Neural cell (in vitro differentiated cells): ENCODE results near the gene ABHD2. TPM values are rescaled to one million over a fixed set of nuclear protein-coding genes. Genes with fewer than 3 reads are reported as not detected.

Source experiments
- H2AFZ ChIP-seq: fragments of 200-600, 300-800 bp; sonication (generic), shearing (Covaris generic); 2 replicates; pipeline ENCODE4 v1.6.0; 2014; ENCODE audit warnings: low read depth, mild to moderate bottlenecking, antibody characterized with exemption, low read length, moderate library complexity
- H3F3A ChIP-seq: fragments of 200-600 bp; shearing (Covaris generic); 2 replicates; pipeline ENCODE4 v1.6.1; 2016; ENCODE audit warnings: mild to moderate bottlenecking, moderate library complexity, mixed read lengths, antibody characterized with exemption, low read length; ENCODE audit not compliant: insufficient read depth, poor library complexity, severe bottlenecking
- H3K27ac ChIP-seq: fragments of 200-600, 300-800 bp; sonication (generic), shearing (Covaris generic); 2 replicates; pipeline ENCODE4 v1.5.1; 2014; ENCODE audit warnings: mild to moderate bottlenecking, low read length, moderate library complexity
- H3K27me3 ChIP-seq: fragments of 300-800, 200-600 bp; sonication (generic), shearing (Covaris generic); 2 replicates; pipeline ENCODE4 v1.6.0; 2014; ENCODE audit warnings: mild to moderate bottlenecking, low read depth, low read length, moderate library complexity; ENCODE audit not compliant: insufficient read depth
- H3K36me3 ChIP-seq: fragments of 300-800, 200-600 bp; sonication (generic), shearing (Covaris generic); 2 replicates; pipeline ENCODE4 v1.5.1; 2014; ENCODE audit warnings: mild to moderate bottlenecking, antibody characterized with exemption, low read length, moderate library complexity; ENCODE audit not compliant: insufficient read depth
- H3K4me2 ChIP-seq: fragments of 300-800, 200-600 bp; sonication (generic), shearing (Covaris generic); 2 replicates; pipeline ENCODE4 v1.6.0; 2014; ENCODE audit warnings: mild to moderate bottlenecking, low read length
- H3K4me3 ChIP-seq: fragments of 300-800, 200-600 bp; sonication (generic), shearing (Covaris generic); 2 replicates; pipeline ENCODE4 v1.5.1; 2014; ENCODE audit warnings: mild to moderate bottlenecking, low read length, moderate library complexity
- H3K79me2 ChIP-seq: fragments of 200-600 bp; shearing (Covaris generic); replicated peaks from 2 replicates; pipeline ENCODE4 v1.6.0; 2014; ENCODE audit warnings: mild to moderate bottlenecking, low read length, moderate library complexity; ENCODE audit not compliant: insufficient read depth
- H3K9ac ChIP-seq: fragments of 300-800, 200-600 bp; sonication (generic), shearing (Covaris generic); 2 replicates; pipeline ENCODE4 v1.6.1; 2016; ENCODE audit warnings: mild to moderate bottlenecking, low read length, mixed read lengths
- H3K9me2 ChIP-seq: fragments of 200-600 bp; shearing (Covaris generic); 2 replicates; pipeline ENCODE4 v1.6.1; 2016; ENCODE audit warnings: mild to moderate bottlenecking, low read length, mixed read lengths; ENCODE audit not compliant: insufficient read depth
- H3K9me3 ChIP-seq: fragments of 200-600, 300-800 bp; sonication (generic), shearing (Covaris generic); 2 replicates; pipeline ENCODE4 v1.6.1; 2016; ENCODE audit warnings: mild to moderate bottlenecking, mixed run types, low read length, moderate library complexity, mixed read lengths
- H4K20me1 ChIP-seq: fragments of 200-600 bp; shearing (Covaris generic); 2 replicates; pipeline ENCODE4 v1.6.1; 2016; ENCODE audit warnings: mild to moderate bottlenecking, mixed run types; ENCODE audit not compliant: insufficient read depth
- EP300 ChIP-seq: fragments of 450-650 bp; conservative IDR thresholded peaks from 2 replicates; pipeline ENCODE4 v1.6.1; 2014; ENCODE audit warnings: antibody characterized with exemption, mild to moderate bottlenecking, moderate library complexity; ENCODE audit not compliant: poor library complexity, severe bottlenecking
- EZH2 ChIP-seq: fragments of 200-600, 300-800 bp; shearing (Covaris generic), sonication (generic); IDR thresholded peaks from 2 replicates; pipeline ENCODE4 v1.6.1; 2014; ENCODE audit warnings: antibody characterized with exemption, low read length, borderline replicate concordance, mild to moderate bottlenecking; ENCODE audit not compliant: insufficient read depth, poor library complexity, severe bottlenecking
- MXI1 ChIP-seq: fragments of 450-650 bp; conservative IDR thresholded peaks from 2 replicates; pipeline ENCODE4 v1.6.1; 2014; ENCODE audit warnings: antibody characterized with exemption, mild to moderate bottlenecking; ENCODE audit not compliant: poor library complexity, severe bottlenecking
- POLR2AphosphoS5 ChIP-seq: IDR thresholded peaks from 2 replicates; pipeline ENCODE4 v1.6.1; 2012
- RAD21 ChIP-seq: fragments of 450-650 bp; conservative IDR thresholded peaks from 2 replicates; pipeline ENCODE4 v1.6.1; 2014; ENCODE audit warnings: antibody characterized with exemption, mild to moderate bottlenecking, moderate library complexity
- REST ChIP-seq: IDR thresholded peaks from 2 replicates; pipeline ENCODE4 v1.6.1; 2012; ENCODE audit warnings: borderline replicate concordance
- SMC3 ChIP-seq: fragments of 450-650 bp; conservative IDR thresholded peaks from 2 replicates; pipeline ENCODE4 v1.6.1; 2014; ENCODE audit warnings: antibody characterized with exemption, mild to moderate bottlenecking, moderate library complexity; ENCODE audit not compliant: poor library complexity
- TAF1 ChIP-seq: IDR thresholded peaks from 2 replicates; pipeline ENCODE4 v1.6.1; 2012; ENCODE audit warnings: low read depth
- polyA plus RNA-seq: library from polyadenylated mRNA; depleted of rRNA; stranded (reverse); fragments of >200 nt; gene quantifications from 2 replicates; pipeline ENCODE4 v1.2.3, GENCODE V29; 2014
- TF ChIP-seq, protein P1 (sequence below): fragments of 450-650 bp; IDR thresholded peaks from 2 replicates; pipeline ENCODE4 v1.5.1; 2014; ENCODE audit warnings: antibody characterized with exemption, mild to moderate bottlenecking, moderate library complexity; ENCODE audit not compliant: poor library complexity, severe bottlenecking

ABHD2 gene
- polyA plus RNA-seq, 1 donor from 2014 or later, result 19.0 TPM

DNA sequence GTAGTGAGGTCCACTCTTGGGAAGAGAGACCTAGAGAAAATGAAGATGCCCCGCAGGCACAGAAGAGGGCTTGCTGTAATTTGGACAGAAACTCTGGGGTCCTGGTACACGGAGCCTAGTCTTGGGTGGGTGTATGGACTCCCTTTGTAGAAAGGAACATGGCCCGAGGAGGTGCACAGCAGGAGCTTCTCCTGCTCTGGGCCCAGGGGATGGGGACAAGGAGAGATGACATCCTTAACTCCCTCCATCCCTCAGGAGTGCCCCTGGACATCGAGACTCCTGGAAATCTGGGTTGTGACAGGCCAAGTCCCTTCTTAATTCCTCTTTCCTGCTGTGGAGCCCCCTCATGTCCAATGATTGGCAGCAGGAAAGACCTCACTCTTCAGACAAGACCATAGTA, 29.9 kb upstream of the ABHD2 start:
- no peak overlapping the region for H3K9ac ChIP-seq
- H3K4me3 ChIP-seq, result no peak overlapping the region
- H3K4me2 ChIP-seq, result no peak overlapping the region
- no peak overlapping the region for H3K27ac ChIP-seq
- no peaks in the 10 kb centered on the region for H3K9me2 ChIP-seq
- H3K9me3 ChIP-seq, result no peaks in the 10 kb centered on the region
- no peaks in the 10 kb centered on the region for H3K36me3 ChIP-seq
- TF ChIP-seq EP300, result no peak
- no peak for TF ChIP-seq MXI1
- no peak for TF ChIP-seq EZH2
- no peak for TF ChIP-seq POLR2AphosphoS5
- TF ChIP-seq REST, result no peak
- TF ChIP-seq SMC3, result no peak
- TF ChIP-seq RAD21, result no peak
- no peak for TF ChIP-seq TAF1
- TF ChIP-seq, protein P1, sequence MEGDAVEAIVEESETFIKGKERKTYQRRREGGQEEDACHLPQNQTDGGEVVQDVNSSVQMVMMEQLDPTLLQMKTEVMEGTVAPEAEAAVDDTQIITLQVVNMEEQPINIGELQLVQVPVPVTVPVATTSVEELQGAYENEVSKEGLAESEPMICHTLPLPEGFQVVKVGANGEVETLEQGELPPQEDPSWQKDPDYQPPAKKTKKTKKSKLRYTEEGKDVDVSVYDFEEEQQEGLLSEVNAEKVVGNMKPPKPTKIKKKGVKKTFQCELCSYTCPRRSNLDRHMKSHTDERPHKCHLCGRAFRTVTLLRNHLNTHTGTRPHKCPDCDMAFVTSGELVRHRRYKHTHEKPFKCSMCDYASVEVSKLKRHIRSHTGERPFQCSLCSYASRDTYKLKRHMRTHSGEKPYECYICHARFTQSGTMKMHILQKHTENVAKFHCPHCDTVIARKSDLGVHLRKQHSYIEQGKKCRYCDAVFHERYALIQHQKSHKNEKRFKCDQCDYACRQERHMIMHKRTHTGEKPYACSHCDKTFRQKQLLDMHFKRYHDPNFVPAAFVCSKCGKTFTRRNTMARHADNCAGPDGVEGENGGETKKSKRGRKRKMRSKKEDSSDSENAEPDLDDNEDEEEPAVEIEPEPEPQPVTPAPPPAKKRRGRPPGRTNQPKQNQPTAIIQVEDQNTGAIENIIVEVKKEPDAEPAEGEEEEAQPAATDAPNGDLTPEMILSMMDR, result no peak
- no peaks in the 10 kb centered on the region for H4K20me1 ChIP-seq
- H2AFZ ChIP-seq, result no peak overlapping the region
- H3F3A ChIP-seq, result no peaks in the 10 kb centered on the region
- H3K79me2 ChIP-seq, result no peaks in the 10 kb centered on the region
- no peaks in the 10 kb centered on the region for H3K27me3 ChIP-seq

DNA sequence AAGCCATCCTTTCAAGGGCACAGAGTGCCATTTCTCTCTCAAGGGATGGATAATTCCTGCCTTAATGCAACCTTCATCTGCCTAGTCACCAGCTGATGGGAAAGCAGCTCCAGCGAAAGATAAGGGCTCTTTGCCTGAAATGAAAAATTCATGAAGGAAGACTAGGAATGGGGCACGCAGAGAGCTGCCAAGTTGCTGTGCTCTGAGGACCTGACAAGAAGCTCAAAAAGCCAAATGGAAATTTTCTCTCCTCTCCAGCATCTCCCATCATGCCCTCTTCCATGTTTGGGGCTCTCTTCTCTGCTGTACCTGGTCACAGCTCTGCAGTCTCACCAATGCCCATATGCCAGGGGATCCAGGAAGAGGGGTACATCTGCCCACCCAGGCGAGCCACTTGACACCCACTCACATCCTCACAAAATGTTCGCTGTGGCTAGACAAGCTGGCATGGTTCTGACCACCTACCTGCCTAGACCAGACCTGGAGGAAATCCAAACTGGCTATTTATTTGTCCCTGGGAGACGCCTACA, 29.3 kb upstream of the ABHD2 start:
- Histone ChIP-seq H3K9ac (no peak overlapping the region), H3K4me3 (no peak overlapping the region), H3K9me3 (no peaks in the 10 kb centered on the region), H3K79me2 (no peaks in the 10 kb centered on the region), H3K9me2 (no peaks in the 10 kb centered on the region), H3F3A (no peaks in the 10 kb centered on the region), H3K27ac (no peak overlapping the region), H2AFZ (no peak overlapping the region), H3K27me3 (no peaks in the 10 kb centered on the region), H3K4me2 (no peak overlapping the region), H4K20me1 (no peaks in the 10 kb centered on the region), H3K36me3 (no peaks in the 10 kb centered on the region)
- no peak for TF ChIP-seq TAF1
- TF ChIP-seq POLR2AphosphoS5, result no peak
- TF ChIP-seq REST, result no peak
- no peak for TF ChIP-seq SMC3
- no peak for TF ChIP-seq EP300
- TF ChIP-seq RAD21, result no peak
- TF ChIP-seq EZH2, result no peak
- TF ChIP-seq, protein P1, result no peak
- TF ChIP-seq MXI1, result no peak
